Skeletal muscle satellite cell (primary cell): ENCODE results near the gene CAMTA1.

Experiments used
- H3K27me3 ChIP-seq: 2 replicates; pipeline ENCODE4 v1.7.0; 2013; ENCODE audit warnings: low read length; ENCODE audit not compliant: control insufficient read depth, insufficient read depth
- H3K36me3 ChIP-seq: 2 replicates; pipeline ENCODE4 v1.7.0; 2013; ENCODE audit warnings: mild to moderate bottlenecking, control low read depth, low read length; ENCODE audit not compliant: insufficient read depth
- H3K4me1 ChIP-seq: 2 replicates; pipeline ENCODE4 v1.7.0; 2013; ENCODE audit warnings: low read length; ENCODE audit not compliant: control insufficient read depth, insufficient read depth
- H3K4me2 ChIP-seq: 2 replicates; pipeline ENCODE4 v1.7.0; 2013; ENCODE audit warnings: mild to moderate bottlenecking, low read length
- H3K4me3 ChIP-seq: 2 replicates; pipeline ENCODE4 v1.7.0; 2013; ENCODE audit warnings: low read length
- H3K9ac ChIP-seq: 2 replicates; pipeline ENCODE4 v1.7.0; 2013; ENCODE audit warnings: mild to moderate bottlenecking, low read depth, low read length, moderate library complexity
- H3K9me3 ChIP-seq: replicated peaks from 2 replicates; pipeline ENCODE4 v1.7.0; 2013; ENCODE audit warnings: mild to moderate bottlenecking, control low read depth, low read length

Gene CAMTA1

DNA sequence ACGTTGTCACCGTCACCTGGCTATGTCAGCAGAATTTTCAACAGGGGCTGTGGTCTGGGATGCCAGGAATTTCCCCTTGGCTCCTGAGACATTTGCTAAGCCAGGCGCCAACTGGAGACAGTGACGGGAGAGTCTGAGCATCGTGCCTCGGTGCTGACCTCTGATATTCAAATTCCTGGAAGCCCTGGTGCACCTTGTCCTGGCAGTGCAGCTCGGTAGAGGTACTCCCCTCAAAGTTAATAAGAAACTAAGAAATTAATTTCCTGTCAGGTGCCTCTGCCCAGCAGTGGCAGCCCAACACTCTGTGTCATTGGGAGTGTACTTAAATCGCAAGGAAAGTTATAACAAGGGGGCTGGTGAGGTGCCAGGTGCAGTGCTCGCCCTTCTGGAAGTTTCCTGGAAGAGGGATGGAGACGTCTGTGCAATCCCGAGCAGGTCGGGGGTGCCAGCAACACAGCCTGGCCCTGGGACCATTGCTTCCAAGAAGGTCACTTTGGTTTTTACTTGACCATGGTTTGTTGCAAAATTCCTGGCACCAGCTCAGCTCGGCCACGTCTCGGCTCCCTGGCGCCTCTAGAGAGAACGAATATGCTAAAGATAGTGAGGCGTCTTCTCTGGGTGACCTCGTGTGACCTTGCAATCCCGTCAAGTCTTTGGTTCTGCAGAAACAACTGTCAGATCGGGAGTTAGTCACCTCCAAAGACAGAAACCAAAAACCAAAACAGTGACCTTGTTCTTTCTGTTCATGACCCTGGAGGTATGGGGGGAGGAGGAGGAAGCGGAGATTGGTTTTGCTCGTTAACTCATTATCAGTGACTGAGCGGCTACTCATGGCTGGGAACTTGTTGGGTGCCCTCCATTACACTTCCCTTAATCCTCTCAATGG is 836.3 kb downstream of the CAMTA1 start:
- Histone ChIP-seq H3K4me3 (no peak overlapping the region), H3K4me1 (no peaks in the 10 kb centered on the region), H3K36me3 (no peaks in the 10 kb centered on the region), H3K9me3 (no peaks in the 10 kb centered on the region), H3K27me3 (peaks cover 31% of the 10 kb centered on the region), H3K9ac (no peak overlapping the region), H3K4me2 (no peak overlapping the region)

DNA sequence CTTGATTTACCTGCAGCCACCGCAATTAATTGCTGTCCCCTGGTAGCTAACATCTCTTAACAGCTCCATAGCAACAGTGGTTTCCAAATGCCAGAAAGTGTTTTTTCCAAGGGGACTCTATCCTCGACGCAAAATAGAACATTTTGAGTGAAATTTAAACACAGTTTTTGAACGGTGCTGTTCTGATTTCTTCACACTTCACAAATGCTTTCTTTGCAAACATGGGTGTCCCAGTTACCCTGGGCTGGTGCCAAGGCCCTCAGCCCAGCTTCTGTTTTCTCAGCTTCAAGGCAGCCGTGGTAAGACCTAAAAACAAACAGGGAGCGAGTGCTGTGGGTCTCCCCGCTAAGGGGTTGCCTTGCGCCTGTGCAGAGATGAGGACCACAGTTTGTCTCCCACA is 838.6 kb downstream of the CAMTA1 start:
- peaks cover 45% of the 10 kb centered on the region for H3K27me3 ChIP-seq
- no peaks in the 10 kb centered on the region for H3K36me3 ChIP-seq
- no peak overlapping the region for H3K9ac ChIP-seq
- no peak overlapping the region for H3K4me2 ChIP-seq
- H3K4me1 ChIP-seq, result no peaks in the 10 kb centered on the region
- no peak overlapping the region for H3K4me3 ChIP-seq
- H3K9me3 ChIP-seq, result no peaks in the 10 kb centered on the region

GRCh38 chr1:7624791-7625355 is 839.6 kb downstream of the CAMTA1 start:
- no peak overlapping the region for H3K4me2 ChIP-seq
- H3K9ac ChIP-seq, result no peak overlapping the region
- H3K4me1 ChIP-seq, result no peaks in the 10 kb centered on the region
- no peaks in the 10 kb centered on the region for H3K9me3 ChIP-seq
- no peaks in the 10 kb centered on the region for H3K36me3 ChIP-seq
- H3K27me3 ChIP-seq, result peaks cover 55% of the 10 kb centered on the region
- H3K4me3 ChIP-seq, result no peak overlapping the region

DNA sequence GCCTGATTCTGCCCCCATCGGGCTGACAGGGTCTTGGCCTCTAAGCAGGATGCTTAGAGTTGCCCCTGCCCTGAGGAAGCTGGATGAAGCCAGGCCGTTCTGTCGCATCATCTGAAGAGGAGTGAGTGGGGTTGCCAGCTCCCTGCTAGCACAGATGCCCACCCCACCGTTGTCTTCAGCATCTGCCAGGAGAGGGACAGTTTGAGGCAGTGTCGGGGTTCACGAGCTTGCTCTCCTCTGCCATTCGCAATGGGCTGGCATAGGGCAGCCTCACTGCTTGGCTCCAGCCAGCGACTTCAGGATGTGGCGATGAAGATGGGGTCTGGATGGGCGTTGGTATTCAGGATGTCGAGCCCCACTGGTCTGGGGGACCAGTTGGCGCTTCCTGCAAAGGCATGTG is 840.1 kb downstream of the CAMTA1 start:
- H3K4me1 ChIP-seq, result no peaks in the 10 kb centered on the region
- no peak overlapping the region for H3K4me3 ChIP-seq
- no peaks in the 10 kb centered on the region for H3K36me3 ChIP-seq
- H3K27me3 ChIP-seq, result peaks cover 60% of the 10 kb centered on the region
- no peak overlapping the region for H3K9ac ChIP-seq
- no peaks in the 10 kb centered on the region for H3K9me3 ChIP-seq
- H3K4me2 ChIP-seq, result no peak overlapping the region

DNA sequence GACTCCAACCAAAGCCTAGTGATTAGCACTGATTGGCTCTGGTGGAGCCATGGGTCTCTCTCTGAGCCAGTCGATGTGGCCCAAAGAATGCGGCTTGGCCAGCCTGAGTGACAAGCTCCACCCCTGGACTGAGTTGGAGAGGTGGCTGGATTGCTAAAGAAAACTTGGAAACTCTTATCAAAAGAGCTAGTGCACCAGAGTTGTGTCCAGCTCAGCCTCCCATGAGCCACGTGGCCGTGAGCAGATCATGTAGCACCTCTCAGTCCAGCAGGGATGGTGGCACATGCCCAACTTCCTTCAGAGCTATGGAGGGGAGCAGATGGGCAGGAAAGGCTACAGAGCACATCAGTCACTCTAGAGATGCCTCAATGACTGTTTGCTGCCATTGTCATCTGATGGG is 843.0 kb downstream of the CAMTA1 start:
- Histone ChIP-seq H3K9me3 (no peaks in the 10 kb centered on the region), H3K9ac (no peak overlapping the region), H3K4me1 (no peaks in the 10 kb centered on the region), H3K36me3 (no peaks in the 10 kb centered on the region), H3K4me3 (no peak overlapping the region), H3K4me2 (no peak overlapping the region), H3K27me3 (peaks cover 62% of the 10 kb centered on the region)

GRCh38 chr1:7629011-7629410 is 843.8 kb downstream of the CAMTA1 start:
- no peak overlapping the region for H3K4me3 ChIP-seq
- H3K36me3 ChIP-seq, result no peaks in the 10 kb centered on the region
- H3K4me2 ChIP-seq, result no peak overlapping the region
- no peaks in the 10 kb centered on the region for H3K9me3 ChIP-seq
- H3K27me3 ChIP-seq, result peaks cover 65% of the 10 kb centered on the region
- no peaks in the 10 kb centered on the region for H3K4me1 ChIP-seq
- H3K9ac ChIP-seq, result no peak overlapping the region

- Histone ChIP-seq H3K9ac (no peak overlapping the region), H3K4me3 (no peak overlapping the region), H3K4me2 (no peak overlapping the region), H3K36me3 (no peaks in the 10 kb centered on the region), H3K27me3 (peaks cover 69% of the 10 kb centered on the region), H3K9me3 (no peaks in the 10 kb centered on the region), H3K4me1 (no peaks in the 10 kb centered on the region)
These were observed 844.4 kb downstream of the CAMTA1 start for GRCh38 chr1:7629465-7630195.

DNA sequence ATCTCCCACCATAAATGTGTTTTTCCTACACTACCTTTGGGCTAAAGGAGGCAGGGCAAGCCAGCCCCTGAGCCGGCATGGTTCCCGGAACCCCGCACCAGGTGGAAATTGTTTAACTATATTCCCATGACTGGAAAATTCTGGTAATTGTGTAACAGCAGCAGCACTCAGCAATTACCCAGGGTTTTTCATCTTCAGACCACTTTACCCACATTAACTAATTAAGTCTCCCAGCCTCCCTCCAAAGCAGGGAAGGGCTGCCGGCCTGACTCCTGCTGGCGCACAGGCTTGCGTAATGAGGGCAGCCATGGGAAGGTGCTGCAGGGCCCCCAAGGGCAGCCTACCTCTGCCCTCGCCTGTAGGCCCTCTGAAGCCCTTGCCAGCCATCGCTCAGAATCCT is 845.1 kb downstream of the CAMTA1 start:
- H3K4me2 ChIP-seq, result no peak overlapping the region
- H3K4me3 ChIP-seq, result no peak overlapping the region
- no peak overlapping the region for H3K9ac ChIP-seq
- no peaks in the 10 kb centered on the region for H3K36me3 ChIP-seq
- H3K4me1 ChIP-seq, result no peaks in the 10 kb centered on the region
- no peaks in the 10 kb centered on the region for H3K9me3 ChIP-seq
- peaks cover 63% of the 10 kb centered on the region for H3K27me3 ChIP-seq

GRCh38 chr1:7632176-7632575 is 846.9 kb downstream of the CAMTA1 start:
- H3K9ac ChIP-seq, result no peak overlapping the region
- H3K36me3 ChIP-seq, result no peaks in the 10 kb centered on the region
- H3K27me3 ChIP-seq, result peaks cover 54% of the 10 kb centered on the region
- no peak overlapping the region for H3K4me2 ChIP-seq
- H3K4me1 ChIP-seq, result no peaks in the 10 kb centered on the region
- no peak overlapping the region for H3K4me3 ChIP-seq
- H3K9me3 ChIP-seq, result no peaks in the 10 kb centered on the region

GRCh38 chr1:7632681-7633080 is 847.4 kb downstream of the CAMTA1 start:
- peaks cover 49% of the 10 kb centered on the region for H3K27me3 ChIP-seq
- H3K36me3 ChIP-seq, result no peaks in the 10 kb centered on the region
- no peaks in the 10 kb centered on the region for H3K9me3 ChIP-seq
- H3K4me2 ChIP-seq, result no peak overlapping the region
- no peaks in the 10 kb centered on the region for H3K4me1 ChIP-seq
- H3K4me3 ChIP-seq, result no peak overlapping the region
- no peak overlapping the region for H3K9ac ChIP-seq

- no peaks in the 10 kb centered on the region for H3K36me3 ChIP-seq
- H3K4me2 ChIP-seq, result no peak overlapping the region
- H3K27me3 ChIP-seq, result peaks cover 40% of the 10 kb centered on the region
- H3K9ac ChIP-seq, result no peak overlapping the region
- H3K9me3 ChIP-seq, result no peaks in the 10 kb centered on the region
- no peaks in the 10 kb centered on the region for H3K4me1 ChIP-seq
- no peak overlapping the region for H3K4me3 ChIP-seq
These were observed 848.4 kb downstream of the CAMTA1 start for GRCh38 chr1:7633506-7634245.
